Measurements from ENCODE around the gene THADA.

The THADA gene

DNA sequence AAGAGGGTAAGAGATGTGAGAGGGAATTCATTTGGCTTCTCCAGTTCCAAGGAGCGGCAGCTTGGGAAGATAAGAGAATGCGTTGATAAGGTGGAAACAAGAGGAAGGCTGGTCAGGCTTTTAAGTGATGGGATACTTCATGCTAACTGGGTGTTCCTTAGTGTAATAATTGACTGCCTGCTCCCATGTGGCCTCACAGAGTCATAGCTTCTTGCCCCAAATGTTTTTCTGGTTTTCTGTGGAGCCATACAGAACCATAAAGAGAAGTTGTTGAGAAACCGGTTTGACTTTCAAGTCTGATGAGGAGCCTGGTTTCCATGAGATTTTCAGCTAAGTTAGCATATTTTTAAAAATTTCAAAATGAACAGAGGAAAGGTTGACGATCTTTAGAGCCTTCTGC lies 272.0 kb downstream of the THADA start:
- Histone ChIP-seq H2AFZ (no peak overlapping the region), H3K4me1 (no peaks in the 10 kb centered on the region), H3K9ac (no peak overlapping the region), H3K79me2 (no peaks in the 10 kb centered on the region), H3K9me3 (ENCODE audit: control insufficient read depth, low read length) (no peaks in the 10 kb centered on the region), H3K27ac (peak overlapping the region; percentile 21), H3K4me3 (ENCODE audit: low read depth, low read length) (no peak overlapping the region), H3K27me3 (ENCODE audit: control insufficient read depth, insufficient read depth, low read length) (no peaks in the 10 kb centered on the region), H3K4me2 (ENCODE audit: low read length) (no peak overlapping the region), H3K36me3 (ENCODE audit: control insufficient read depth, insufficient read depth, low read length) (no peaks in the 10 kb centered on the region)
- TF ChIP-seq, protein P1, sequence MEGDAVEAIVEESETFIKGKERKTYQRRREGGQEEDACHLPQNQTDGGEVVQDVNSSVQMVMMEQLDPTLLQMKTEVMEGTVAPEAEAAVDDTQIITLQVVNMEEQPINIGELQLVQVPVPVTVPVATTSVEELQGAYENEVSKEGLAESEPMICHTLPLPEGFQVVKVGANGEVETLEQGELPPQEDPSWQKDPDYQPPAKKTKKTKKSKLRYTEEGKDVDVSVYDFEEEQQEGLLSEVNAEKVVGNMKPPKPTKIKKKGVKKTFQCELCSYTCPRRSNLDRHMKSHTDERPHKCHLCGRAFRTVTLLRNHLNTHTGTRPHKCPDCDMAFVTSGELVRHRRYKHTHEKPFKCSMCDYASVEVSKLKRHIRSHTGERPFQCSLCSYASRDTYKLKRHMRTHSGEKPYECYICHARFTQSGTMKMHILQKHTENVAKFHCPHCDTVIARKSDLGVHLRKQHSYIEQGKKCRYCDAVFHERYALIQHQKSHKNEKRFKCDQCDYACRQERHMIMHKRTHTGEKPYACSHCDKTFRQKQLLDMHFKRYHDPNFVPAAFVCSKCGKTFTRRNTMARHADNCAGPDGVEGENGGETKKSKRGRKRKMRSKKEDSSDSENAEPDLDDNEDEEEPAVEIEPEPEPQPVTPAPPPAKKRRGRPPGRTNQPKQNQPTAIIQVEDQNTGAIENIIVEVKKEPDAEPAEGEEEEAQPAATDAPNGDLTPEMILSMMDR (IDR thresholded peaks at IDR 0.05), result no peak

DNA sequence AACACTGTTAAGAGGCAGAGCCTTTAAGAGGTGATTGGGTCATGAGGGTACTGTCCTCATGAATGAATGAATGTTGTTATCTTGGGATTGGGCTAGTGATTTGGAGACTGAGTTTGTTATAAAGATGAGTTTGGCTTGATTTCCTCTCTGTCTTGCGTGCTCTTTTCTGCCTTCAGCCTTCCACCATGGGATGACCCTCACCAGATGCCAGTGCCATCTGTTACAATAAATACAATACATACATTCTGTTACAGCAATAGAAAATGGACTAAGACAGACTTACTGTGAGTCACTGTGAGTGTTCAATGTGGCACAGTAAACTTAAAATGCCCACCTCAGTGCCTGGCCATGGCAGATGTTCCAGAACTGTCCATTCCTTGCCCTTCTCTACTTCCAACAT lies 274.4 kb downstream of the THADA start:
- no peaks in the 10 kb centered on the region for H3K4me1 ChIP-seq
- no peak overlapping the region for H3K4me3 ChIP-seq (ENCODE audit: low read depth, low read length)
- no peaks in the 10 kb centered on the region for H3K27me3 ChIP-seq (ENCODE audit: control insufficient read depth, insufficient read depth, low read length)
- TF ChIP-seq, protein P1 (IDR thresholded peaks at IDR 0.05), result no peak
- no peaks in the 10 kb centered on the region for H3K79me2 ChIP-seq
- no peak overlapping the region for H3K9ac ChIP-seq
- no peak overlapping the region for H2AFZ ChIP-seq
- H3K9me3 ChIP-seq (ENCODE audit: control insufficient read depth, low read length), result no peaks in the 10 kb centered on the region
- H3K36me3 ChIP-seq (ENCODE audit: control insufficient read depth, insufficient read depth, low read length), result no peaks in the 10 kb centered on the region
- H3K4me2 ChIP-seq (ENCODE audit: low read length), result no peak overlapping the region
- H3K27ac ChIP-seq, result no peak overlapping the region

DNA sequence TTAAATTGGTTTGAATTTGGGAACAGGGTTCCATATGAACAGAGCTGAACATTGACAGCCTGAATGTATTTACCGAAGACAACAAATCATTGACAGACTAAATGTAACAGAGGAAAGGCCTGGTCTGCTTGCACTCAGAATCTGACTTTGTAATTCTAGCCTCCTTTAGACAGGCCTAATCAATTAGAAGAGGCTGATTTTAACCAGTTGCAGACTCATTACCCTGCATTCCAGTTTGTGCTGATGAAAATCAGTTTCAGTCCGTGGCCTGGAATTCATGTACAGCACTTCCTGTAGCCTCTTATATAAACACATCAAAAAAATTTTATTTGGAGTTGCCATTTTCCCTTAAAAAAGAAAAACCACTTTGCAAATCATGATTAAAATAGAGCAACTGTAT lies 276.3 kb downstream of the THADA start:
- no peaks in the 10 kb centered on the region for H3K4me1 ChIP-seq
- no peak overlapping the region for H3K4me3 ChIP-seq (ENCODE audit: low read depth, low read length)
- no peaks in the 10 kb centered on the region for H3K27me3 ChIP-seq (ENCODE audit: control insufficient read depth, insufficient read depth, low read length)
- no peak overlapping the region for H3K4me2 ChIP-seq (ENCODE audit: low read length)
- no peaks in the 10 kb centered on the region for H3K79me2 ChIP-seq
- no peak overlapping the region for H2AFZ ChIP-seq
- H3K9me3 ChIP-seq (ENCODE audit: control insufficient read depth, low read length), result no peaks in the 10 kb centered on the region
- H3K36me3 ChIP-seq (ENCODE audit: control insufficient read depth, insufficient read depth, low read length), result no peaks in the 10 kb centered on the region
- TF ChIP-seq, protein P1 (IDR thresholded peaks at IDR 0.05), result no peak
- no peak overlapping the region for H3K27ac ChIP-seq
- no peak overlapping the region for H3K9ac ChIP-seq

DNA sequence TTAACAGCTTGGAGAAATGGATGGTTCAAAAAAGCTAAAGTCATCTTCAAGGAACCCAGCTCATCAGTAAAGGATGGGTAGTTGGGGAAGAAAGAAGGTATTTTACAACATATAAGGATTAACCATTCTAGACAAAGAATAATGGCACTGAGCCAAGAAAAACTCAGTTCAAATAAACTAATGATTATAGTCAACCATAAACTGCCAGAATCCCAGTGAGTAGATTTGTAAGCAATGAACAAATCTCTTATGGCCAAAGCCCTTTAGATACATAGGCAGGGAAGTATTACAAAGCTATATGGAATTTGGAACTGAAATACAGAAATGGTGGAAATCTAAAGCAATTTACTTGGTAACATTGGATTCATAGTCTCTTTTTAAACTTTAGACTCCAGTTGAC lies 277.0 kb downstream of the THADA start:
- H3K79me2 ChIP-seq, result no peaks in the 10 kb centered on the region
- no peak overlapping the region for H3K4me3 ChIP-seq (ENCODE audit: low read depth, low read length)
- H3K4me2 ChIP-seq (ENCODE audit: low read length), result no peak overlapping the region
- H3K27me3 ChIP-seq (ENCODE audit: control insufficient read depth, insufficient read depth, low read length), result no peaks in the 10 kb centered on the region
- no peaks in the 10 kb centered on the region for H3K9me3 ChIP-seq (ENCODE audit: control insufficient read depth, low read length)
- TF ChIP-seq, protein P1 (IDR thresholded peaks at IDR 0.05), result no peak
- no peak overlapping the region for H3K9ac ChIP-seq
- peaks cover under 1% of the 10 kb centered on the region for H3K4me1 ChIP-seq
- no peaks in the 10 kb centered on the region for H3K36me3 ChIP-seq (ENCODE audit: control insufficient read depth, insufficient read depth, low read length)
- H2AFZ ChIP-seq, result no peak overlapping the region
- no peak overlapping the region for H3K27ac ChIP-seq

GRCh38 chr2:43317680-43318079 lies 278.2 kb downstream of the THADA start:
- peaks cover 4% of the 10 kb centered on the region for H3K4me1 ChIP-seq
- H3K27ac ChIP-seq, result no peak overlapping the region
- no peaks in the 10 kb centered on the region for H3K9me3 ChIP-seq (ENCODE audit: control insufficient read depth, low read length)
- H3K79me2 ChIP-seq, result no peaks in the 10 kb centered on the region
- H3K36me3 ChIP-seq (ENCODE audit: control insufficient read depth, insufficient read depth, low read length), result no peaks in the 10 kb centered on the region
- H3K4me3 ChIP-seq (ENCODE audit: low read depth, low read length), result no peak overlapping the region
- no peak overlapping the region for H3K4me2 ChIP-seq (ENCODE audit: low read length)
- H3K27me3 ChIP-seq (ENCODE audit: control insufficient read depth, insufficient read depth, low read length), result no peaks in the 10 kb centered on the region
- no peak overlapping the region for H2AFZ ChIP-seq
- H3K9ac ChIP-seq, result no peak overlapping the region
- TF ChIP-seq, protein P1 (IDR thresholded peaks at IDR 0.05), result no peak

All from parathyroid adenoma (tissue), 2 donors.